Measurements from ENCODE around the gene TTC21B.
"Not testable (repeated sequence)": the region's sequence is repeated elsewhere in the genome, so short reads cannot be mapped to it uniquely, and the experiment has no call there.

Gene TTC21B

GRCh38 chr2:165877565-165878550 is 75.7 kb downstream of the TTC21B start:
- DNase-seq, result no peak

DNA sequence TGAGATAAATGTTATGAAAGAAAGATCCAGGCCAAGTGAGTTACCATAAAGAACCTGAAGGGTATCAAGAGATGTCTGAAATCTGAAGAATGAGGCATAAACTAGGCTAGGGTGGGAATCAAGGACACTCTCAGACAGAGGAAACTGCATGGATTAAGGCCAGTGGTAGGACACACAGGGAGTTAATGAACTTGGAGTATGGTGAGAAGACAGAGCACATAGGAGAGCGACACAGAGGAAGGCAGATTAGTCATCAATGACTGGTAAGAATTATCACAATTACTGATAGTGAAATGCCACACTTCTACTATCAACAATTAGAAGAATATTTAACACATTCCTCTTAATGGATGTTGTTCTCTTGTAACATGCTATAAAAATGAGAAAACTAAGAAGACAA is 76.9 kb downstream of the TTC21B start:
- no peak for DNase-seq

DNA sequence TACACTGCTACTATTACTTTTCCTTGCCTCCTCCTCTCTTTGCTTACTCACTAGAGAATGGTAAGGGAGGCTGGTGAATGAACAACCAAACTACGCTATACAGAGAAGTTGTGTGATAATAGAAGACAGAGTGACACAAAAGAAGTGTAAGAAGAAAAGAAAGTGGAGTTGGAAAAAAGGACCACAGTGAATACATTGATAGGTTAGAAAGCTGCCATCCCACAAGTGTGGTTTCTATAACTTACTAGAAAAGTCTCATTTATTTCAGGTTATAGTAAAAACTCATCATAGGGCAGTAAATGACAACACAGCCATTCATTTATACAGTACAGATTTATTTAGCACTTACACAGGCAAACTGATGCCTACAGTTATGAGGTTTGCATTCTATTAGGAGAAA is 77.3 kb downstream of the TTC21B start:
- no peak for DNase-seq

DNA sequence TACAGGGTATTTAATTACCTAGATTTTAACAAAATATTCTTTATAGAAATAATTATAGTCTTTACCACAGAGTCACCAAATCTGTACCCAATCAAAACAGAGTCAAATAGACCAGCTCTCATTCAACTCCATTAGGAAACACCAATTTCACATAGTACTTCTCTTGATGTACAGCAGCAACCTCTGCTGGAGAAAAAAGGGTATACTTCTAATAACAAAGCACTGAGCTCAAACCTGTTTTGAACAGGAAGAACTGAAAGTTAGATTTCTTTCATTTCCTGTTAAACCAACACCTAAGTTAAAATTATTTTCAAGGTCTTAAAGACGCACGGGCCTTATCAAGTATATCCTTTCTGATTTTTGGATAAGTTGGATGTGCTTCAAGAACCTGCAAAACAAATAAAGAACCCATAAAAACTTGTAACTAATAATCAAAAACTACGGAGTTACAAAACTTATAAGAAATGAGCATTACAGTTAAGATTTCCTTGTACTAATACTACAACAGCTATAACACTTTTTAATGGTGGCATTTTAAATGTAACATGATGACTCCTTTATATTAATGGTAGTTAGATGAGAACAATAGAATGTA is 79.0 kb downstream of the TTC21B start:
- peak; percentile 91 for DNase-seq

GRCh38 chr2:165872101-165872791 is 81.3 kb downstream of the TTC21B start:
- DNase-seq, result no peak

GRCh38 chr2:165871025-165871424 is 82.6 kb downstream of the TTC21B start:
- no peak for DNase-seq

DNA sequence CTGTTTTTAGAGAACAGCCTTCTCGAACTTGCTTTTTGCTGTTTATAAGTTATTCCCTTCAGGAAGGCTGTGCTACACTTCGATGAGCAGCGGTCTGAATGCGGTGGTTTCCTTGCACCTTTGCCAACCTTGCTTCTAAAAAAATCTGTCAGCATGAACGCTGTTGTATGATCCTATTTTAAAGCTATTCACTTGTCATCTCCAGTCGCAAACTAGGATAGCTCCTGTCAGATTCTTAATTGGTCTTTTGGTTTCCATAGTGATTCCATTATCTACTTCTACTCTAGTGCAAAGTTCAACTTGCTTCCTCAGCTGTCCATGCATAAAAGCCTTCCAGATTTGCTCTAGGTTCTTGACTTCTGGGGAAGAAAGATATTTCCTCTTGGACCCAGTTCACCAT is 83.2 kb downstream of the TTC21B start:
- peak; percentile 62 for DNase-seq

GRCh38 chr2:165868211-165868610 is 85.4 kb downstream of the TTC21B start:
- DNase-seq, result peak; percentile 97

DNA sequence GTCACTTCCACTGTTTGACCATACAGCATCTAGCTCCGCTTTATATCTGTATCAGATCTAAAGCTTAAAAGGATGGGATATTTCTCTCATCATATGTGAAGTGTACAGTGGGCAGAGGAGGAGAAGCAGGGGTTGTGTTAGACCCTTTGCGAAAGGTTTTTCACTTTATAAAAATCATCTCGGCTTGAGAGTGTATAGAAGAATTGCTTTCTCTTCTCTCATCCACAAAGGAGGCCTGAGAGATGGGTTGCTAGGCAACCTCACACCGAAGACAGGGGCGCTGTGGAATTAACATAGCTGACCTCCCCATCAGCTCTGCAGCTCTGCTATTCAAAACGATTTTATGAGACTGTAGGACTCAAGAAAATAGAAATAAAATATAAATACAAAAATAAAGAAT is 89.3 kb downstream of the TTC21B start:
- DNase-seq, result peak; percentile 90

DNA sequence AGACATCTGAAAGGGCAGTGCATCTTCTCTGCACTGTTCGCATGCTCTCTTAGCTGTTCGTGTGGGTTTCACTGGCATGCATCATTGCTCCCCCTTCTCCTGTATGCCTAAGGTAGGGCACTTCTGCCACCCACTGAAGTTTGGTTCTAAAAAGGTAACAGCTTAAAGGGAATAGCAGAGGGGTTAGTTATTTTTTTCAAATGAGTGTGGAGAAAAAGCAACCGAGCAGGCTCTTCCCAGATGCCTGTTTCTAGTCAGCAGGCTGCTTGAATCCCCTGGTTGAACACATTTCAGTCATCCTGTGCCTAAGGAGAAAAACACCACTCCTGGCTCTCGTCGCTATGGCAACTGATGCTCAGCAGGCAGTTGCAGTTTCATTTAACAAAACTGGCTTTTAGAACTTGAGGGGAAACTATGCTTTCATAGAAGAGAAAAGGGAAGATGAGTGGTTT is 89.7 kb downstream of the TTC21B start:
- DNase-seq, result peak; percentile 90

DNA sequence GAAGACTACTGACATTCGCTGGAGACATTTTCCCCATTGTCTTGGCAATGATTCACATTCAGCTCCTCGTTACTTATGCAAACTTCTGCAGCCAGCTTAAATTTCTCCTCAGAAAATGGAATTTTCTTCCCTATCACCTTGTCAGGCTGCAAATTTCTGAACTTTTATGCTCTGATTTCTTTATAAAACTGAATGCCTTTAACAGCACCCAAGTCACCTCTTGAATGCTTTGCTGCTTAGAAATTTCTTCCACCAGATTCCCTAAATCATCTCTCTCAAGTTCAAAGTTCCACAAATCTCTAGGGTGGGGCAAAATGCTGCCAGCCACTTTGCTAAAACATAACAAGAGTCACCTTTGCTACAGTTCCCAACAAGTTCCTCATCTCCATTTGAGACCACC is 92.5 kb downstream of the TTC21B start:
- DNase-seq, result not testable (repeated sequence)

GRCh38 chr2:165859723-165860122 is 93.9 kb downstream of the TTC21B start:
- not testable (repeated sequence) for DNase-seq

DNA sequence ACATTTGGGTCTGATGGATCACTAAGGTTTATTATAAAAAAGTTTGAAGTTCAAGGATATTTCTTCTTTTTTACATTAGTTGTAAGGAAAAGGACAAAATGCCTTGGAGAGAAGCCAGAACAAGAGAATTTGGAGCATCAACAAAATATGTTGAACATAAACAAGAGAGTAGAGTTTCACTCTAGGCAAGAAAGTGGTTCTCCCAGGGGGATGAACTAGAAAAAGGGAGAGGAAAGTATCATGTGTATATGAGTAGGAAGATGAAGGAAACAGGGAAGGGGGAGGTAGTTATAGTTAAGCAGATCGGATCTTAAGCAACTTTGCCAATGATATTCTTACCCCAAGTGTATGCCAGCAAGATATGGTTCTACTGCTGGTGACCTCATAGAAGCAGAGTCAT is 95.7 kb downstream of the TTC21B start:
- DNase-seq, result no peak

DNA sequence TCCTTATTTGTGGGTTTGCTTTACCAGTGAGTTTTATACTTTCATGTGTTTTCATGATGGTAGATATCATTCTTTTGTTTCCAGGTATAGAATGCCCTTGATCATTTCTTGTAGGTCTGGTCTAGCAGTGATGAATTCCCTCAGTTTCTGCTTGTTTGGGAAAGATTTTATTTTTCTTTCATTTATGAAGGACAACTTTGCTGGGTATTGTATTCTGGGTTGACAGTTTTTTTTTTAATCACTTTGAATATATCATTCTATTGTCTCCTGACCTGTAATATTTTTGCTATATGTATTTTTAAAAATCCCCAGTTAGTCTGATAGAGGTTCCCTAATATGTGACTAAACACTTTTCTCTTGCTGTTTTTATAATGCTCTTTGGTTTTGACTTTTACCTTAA is 101.2 kb downstream of the TTC21B start:
- no peak for DNase-seq

GRCh38 chr2:165847001-165847400 is 106.6 kb downstream of the TTC21B start:
- DNase-seq, result no peak

- DNase-seq, result no peak
Measured at GRCh38 chr2:165846056-165846455, 107.5 kb downstream of the TTC21B start.

GRCh38 chr2:165844216-165844615 is 109.4 kb downstream of the TTC21B start:
- DNase-seq, result no peak

GRCh38 chr2:165843351-165843750 is 110.2 kb downstream of the TTC21B start:
- DNase-seq, result peak; percentile 93

- no peak for DNase-seq
Measured at GRCh38 chr2:165840333-165840958, 113.1 kb downstream of the TTC21B start.

DNA sequence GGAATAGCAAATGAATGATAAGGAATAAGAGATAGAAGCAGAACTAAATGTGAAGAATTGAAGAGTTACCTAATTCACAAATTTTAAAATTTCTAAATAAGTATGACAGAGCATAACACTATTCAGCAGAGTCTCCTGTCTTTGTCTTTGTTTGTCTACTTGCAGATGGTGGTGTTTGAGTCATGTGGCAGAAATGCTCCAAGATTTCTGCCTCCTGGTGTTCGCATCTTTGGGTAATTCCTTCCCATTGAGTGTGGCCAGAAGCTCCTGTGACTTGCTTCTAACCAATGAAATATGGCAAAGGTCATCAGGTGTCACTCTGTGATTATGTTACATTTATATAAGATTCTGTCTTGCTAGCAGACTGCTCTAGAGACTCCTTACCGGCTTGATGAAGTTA is 114.0 kb downstream of the TTC21B start:
- DNase-seq, result no peak

GRCh38 chr2:165837122-165837521 is 116.5 kb downstream of the TTC21B start:
- DNase-seq, result no peak

GRCh38 chr2:165835363-165835762 is 118.2 kb downstream of the TTC21B start:
- no peak for DNase-seq

DNA sequence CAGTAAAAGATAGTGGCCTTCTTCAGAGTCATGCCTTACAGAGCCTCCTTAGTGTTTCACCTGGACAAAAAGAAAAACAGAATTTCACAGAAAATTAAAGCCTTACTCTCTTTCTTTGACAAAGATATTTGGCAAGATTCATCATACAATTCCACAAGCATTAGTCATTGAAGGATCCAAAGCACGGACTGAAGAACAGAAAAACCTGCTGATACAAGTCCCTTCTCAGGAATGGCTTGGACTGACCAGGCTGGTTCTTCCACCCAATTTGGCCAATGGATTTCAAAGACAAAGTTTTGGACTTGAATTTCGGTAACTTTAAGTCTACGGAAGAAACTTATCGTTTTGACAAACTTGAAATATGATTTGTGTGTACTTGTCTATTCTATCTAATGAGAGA is 120.4 kb downstream of the TTC21B start:
- DNase-seq, result no peak
